HepG2 (cell line): Measurements from ENCODE around the gene PHTF2. TPM values are rescaled to one million over a fixed set of nuclear protein-coding genes. Genes with fewer than 3 reads are reported as not detected.

Experiments used
- ATAC-seq: fragments of 200-7000 bp; cut with Tn5 transposase; 3 replicates; pipeline ENCODE4 v1.9.1; 2020; ENCODE audit warnings: mild to moderate bottlenecking, moderate library complexity
- BruUV-seq: library from RNA; stranded (reverse); fragments of 400-500 nt; replicated peaks from 2 replicates; lab custom pipeline; 2021; lab: Mats Ljungman, UMichigan
- CTCF ChIA-PET: fragments of 300-600 bp; formaldehyde crosslinking; extraction: SDS; loops from one replicate; lab custom pipeline; 2021; ENCODE audit warnings: low total read pairs, inconsistent platforms, low intra/inter-chr PET ratio; lab: Yijun Ruan, JAX
- POLR2A ChIA-PET: fragments of 350-600 bp; sonication (Branson Sonifier 250); formaldehyde crosslinking; loops from one replicate; lab custom pipeline; 2020; ENCODE audit warnings: antibody characterized with exemption, inconsistent platforms; lab: Yijun Ruan, JAX
- DNase-seq: peaks from one replicate; pipeline ENCODE4 v3.0.0-alpha.2; 2015; ENCODE audit warnings: low spot score
- FAIRE-seq: peaks from 3 replicates; lab custom pipeline; 2011; peaks lifted over from hg19 to GRCh38; lab: Jason Lieb, UNC
- H2AFZ ChIP-seq: one replicate; pipeline ENCODE4 v1.6.1; 2011; ENCODE audit warnings: low read length, inconsistent platforms
- H3K27ac ChIP-seq: fragments of 300-600 bp; 3 replicates; pipeline ENCODE4 v1.8.0; 2011; ENCODE audit warnings: mixed run types, mild to moderate bottlenecking, mixed read lengths, low read length, inconsistent platforms; ENCODE audit not compliant: insufficient read depth; ENCODE audit errors: extremely low read length
- H3K27me3 ChIP-seq, 2 experiments: fragments of 200-600 bp in 1 of 2; 2 replicates in 1 of 2; 3 replicates in 1 of 2; pipeline versions ENCODE4 v1.6.0 to v1.8.0; 2011; ENCODE audit warnings: low read length in 2 of 2, mild to moderate bottlenecking in 2 of 2, moderate library complexity in 2 of 2, inconsistent platforms in 1 of 2; ENCODE audit not compliant: insufficient read depth in 2 of 2, control insufficient read depth in 1 of 2
- H3K36me3 ChIP-seq, 2 experiments: fragments of 200-600 bp in 1 of 2; replicated peaks in 1 of 2; 2 replicates in 1 of 2; 3 replicates in 1 of 2; pipeline versions ENCODE4 v1.5.1 to v1.8.0; 2011; ENCODE audit warnings: low read length in 2 of 2, inconsistent platforms in 1 of 2; ENCODE audit not compliant: insufficient read depth in 2 of 2, control insufficient read depth in 1 of 2
- H3K4me1 ChIP-seq: 2 replicates; pipeline ENCODE4 v1.5.1; 2012; ENCODE audit warnings: low read length, inconsistent platforms; ENCODE audit not compliant: insufficient read depth
- H3K4me2 ChIP-seq: 2 replicates; pipeline ENCODE4 v1.6.0; 2011; ENCODE audit warnings: low read depth, low read length, inconsistent platforms
- H3K4me3 ChIP-seq, 3 experiments: fragments of 200-600 bp in 1 of 3; sonication (generic), shearing (Covaris generic) in 1 of 3; replicated peaks in 1 of 3; 2 replicates each; pipeline ENCODE4 v1.5.1; 2011 to 2016; ENCODE audit warnings: low read length in 3 of 3, inconsistent platforms in 2 of 3, low read depth in 2 of 3, mild to moderate bottlenecking in 2 of 3, control low read depth in 1 of 3, mixed read lengths in 1 of 3; ENCODE audit not compliant: insufficient read depth in 1 of 3
- H3K79me2 ChIP-seq: one replicate; pipeline ENCODE4 v1.6.1; 2011; ENCODE audit warnings: low read length, inconsistent platforms; ENCODE audit not compliant: insufficient read depth
- H3K9ac ChIP-seq: 2 replicates; pipeline ENCODE4 v1.6.0; 2011; ENCODE audit warnings: mild to moderate bottlenecking, low read depth, low read length, inconsistent platforms; ENCODE audit not compliant: insufficient read depth
- H3K9me3 ChIP-seq: 2 replicates; pipeline ENCODE4 v1.5.1; 2012; ENCODE audit warnings: mild to moderate bottlenecking, low read length
- H4K20me1 ChIP-seq: 2 replicates; pipeline ENCODE4 v1.6.0; 2011; ENCODE audit warnings: inconsistent platforms, mild to moderate bottlenecking, low read length, moderate library complexity; ENCODE audit not compliant: insufficient read depth
- ATRX ChIP-seq: sonication (generic); formaldehyde crosslinking; IDR thresholded peaks from 2 replicates; pipeline ENCODE4 v1.4.0; 2020; ENCODE audit warnings: missing genetic modification reagents, borderline replicate concordance
- E2F5 ChIP-seq: sonication (generic); formaldehyde crosslinking; conservative IDR thresholded peaks from 2 replicates; pipeline ENCODE4 v1.4.0; 2020; ENCODE audit warnings: missing genetic modification reagents
- GABPA ChIP-seq, 2 experiments: IDR thresholded peaks; 2 replicates each; pipeline ENCODE4 v1.6.1; 2011 to 2016; ENCODE audit warnings: low read depth in 2 of 2, low read length in 1 of 2, missing biosample characterization in 1 of 2, missing genetic modification characterization in 1 of 2
- GFI1 ChIP-seq: sonication (generic); formaldehyde crosslinking; IDR thresholded peaks from 2 replicates; pipeline ENCODE4 v1.5.0; 2020; ENCODE audit warnings: missing genetic modification reagents, mild to moderate bottlenecking, borderline replicate concordance
- HDAC2 ChIP-seq: sonication (generic); formaldehyde crosslinking; IDR thresholded peaks from 2 replicates; pipeline ENCODE4 v1.4.0; 2020; ENCODE audit warnings: missing genetic modification reagents
- KDM2A ChIP-seq: sonication (generic); formaldehyde crosslinking; IDR thresholded peaks from 2 replicates; pipeline ENCODE4 v1.4.0; 2020; ENCODE audit warnings: low read depth, missing genetic modification reagents, borderline replicate concordance
- MZF1 ChIP-seq: sonication (generic); formaldehyde crosslinking; IDR thresholded peaks from 2 replicates; pipeline ENCODE4 v1.8.1; 2023; ENCODE audit warnings: mild to moderate bottlenecking, missing genetic modification reagents, borderline replicate concordance
- NFYB ChIP-seq: sonication (generic); formaldehyde crosslinking; IDR thresholded peaks from 2 replicates; pipeline ENCODE4 v1.4.0; 2020; ENCODE audit warnings: missing genetic modification reagents
- PCBP1 ChIP-seq: fragments of 200-400 bp; formaldehyde crosslinking; IDR thresholded peaks from 2 replicates; pipeline ENCODE4 v1.6.1; 2017; ENCODE audit warnings: mild to moderate bottlenecking, low read depth, low read length, borderline replicate concordance
- PTBP1 ChIP-seq: fragments of 200-400 bp; formaldehyde crosslinking; IDR thresholded peaks from 2 replicates; pipeline ENCODE4 v1.6.1; 2018; ENCODE audit warnings: low read length, low read depth; ENCODE audit not compliant: poor library complexity, severe bottlenecking
- RFXANK ChIP-seq: IDR thresholded peaks from 2 replicates; pipeline ENCODE4 v1.6.1; 2016
- TBX3 ChIP-seq: fragments of 450-650 bp; IDR thresholded peaks from 2 replicates; pipeline ENCODE4 v1.6.1; 2017; ENCODE audit warnings: antibody characterized with exemption, mild to moderate bottlenecking, inconsistent platforms, borderline replicate concordance
- ZBTB14 ChIP-seq: sonication (generic); formaldehyde crosslinking; IDR thresholded peaks from 2 replicates; pipeline ENCODE4 v1.4.0; 2020; ENCODE audit warnings: missing genetic modification reagents
- ZFP36 ChIP-seq: fragments of 150-350 bp; IDR thresholded peaks from 2 replicates; pipeline ENCODE4 v1.6.1; 2018; ENCODE audit warnings: borderline replicate concordance, low read length, low read depth; ENCODE audit not compliant: partially characterized antibody
- ZFY ChIP-seq: sonication (generic); formaldehyde crosslinking; IDR thresholded peaks from 2 replicates; pipeline ENCODE4 v1.4.0; 2020; ENCODE audit warnings: missing genetic modification reagents
- ZNF292 ChIP-seq: sonication (generic); formaldehyde crosslinking; IDR thresholded peaks from 2 replicates; pipeline ENCODE4 v1.8.1; 2022; ENCODE audit warnings: mild to moderate bottlenecking, low read depth, missing genetic modification reagents, borderline replicate concordance
- ZNF33A ChIP-seq: sonication (generic); formaldehyde crosslinking; IDR thresholded peaks from 2 replicates; pipeline ENCODE4 v1.5.1; 2020; ENCODE audit warnings: missing genetic modification reagents, mild to moderate bottlenecking, moderate library complexity, borderline replicate concordance
- WGBS: methylation state at CpG from one replicate; pipeline ENCODE4 v1.1.6; 2017; ENCODE audit warnings: low lambda C conversion rate; 5-methylcytosine and 5-hydroxymethylcytosine counted together
- in situ Hi-C: cut with HindIII; loops from 2 replicates; pipeline ENCODE4 v1.10.0; 2017; ENCODE audit warnings: low pct_unique_long_range_greater_than_20kb; ENCODE audit not compliant: extremely low pct_ligation_motif_present
- intact Hi-C: fragments of 100-400 bp; cut with micrococcal nuclease; formaldehyde crosslinking; loops from one replicate; pipeline ENCODE4 v1.10.0; 2022; ENCODE audit not compliant: unreplicated experiment
- polyA plus RNA-seq, 8 experiments: library from polyadenylated mRNA; depleted of rRNA in 3 of 8; stranded (reverse) in 7 of 8; unstranded in 1 of 8; fragments of >200 nt; fragmentation: Illumina TruSeq in 4 of 8; extraction: Trizol in 4 of 8; gene quantifications; 2 replicates each; pipeline versions ENCODE4 v1.2.1 to v1.2.3, GENCODE V29; 2011 to 2016; ENCODE audit warnings: low read depth in 4 of 8, missing spikeins in 1 of 8, mixed read lengths in 1 of 8; ENCODE audit not compliant: insufficient read depth in 1 of 8
- total RNA-seq, 5 experiments: library from RNA; depleted of rRNA; stranded (reverse); fragments of >200 nt; fragmentation: Illumina TruSeq; extraction: Trizol; gene quantifications; 2 replicates each; pipeline ENCODE4 v1.2.3, GENCODE V29; 2016; ENCODE audit warnings: low read depth in 1 of 5

The PHTF2 gene
- total and polyA plus RNA-seq, 2 of the 13 experiments (the other 11 are each of a cell fraction or from before 2014, with no cell fraction given) = 7.4 to 10.2 TPM

GRCh38 chr7:77888998-77889397 is 90.4 kb downstream of the PHTF2 start:
- CTCF ChIA-PET = no interaction called here
- in situ Hi-C loops = no loop called here
- TF ChIP-seq PTBP1 (no peak), ZNF33A (CRISPR knock-in tag) (no peak), E2F5 (CRISPR knock-in tag) (no peak), ZNF292 (no peak), KDM2A (CRISPR knock-in tag) (no peak)
- TF ChIP-seq, all 625 proteins: peak for 0
- no peaks in the 10 kb centered on the region for H3K36me3 ChIP-seq
- H2AFZ ChIP-seq = no peak overlapping the region
- POLR2A ChIA-PET = no interaction called here
- intact Hi-C loops = no loop called here
- H3K79me2 ChIP-seq = no peaks in the 10 kb centered on the region
- H3K9me3 ChIP-seq = no peaks in the 10 kb centered on the region
- FAIRE-seq = no peak
- no peak overlapping the region for H3K9ac ChIP-seq
- no peaks in the 10 kb centered on the region for H3K4me1 ChIP-seq
- no peaks in the 10 kb centered on the region for H4K20me1 ChIP-seq
- BruUV-seq = no TSS peak
- no peak overlapping the region for H3K4me2 ChIP-seq
- 93% methylated on average over 1 of the region's 1 CpG for WGBS
- H3K27ac ChIP-seq = no peak overlapping the region
- no peak for ATAC-seq
- H3K27me3 ChIP-seq = no peaks in the 10 kb centered on the region
- H3K4me3 ChIP-seq = no peak overlapping the region
- no peak for DNase-seq

- Histone ChIP-seq H3K27ac (no peak overlapping the region), H2AFZ (no peak overlapping the region), H3K9me3 (no peaks in the 10 kb centered on the region), H3K79me2 (no peaks in the 10 kb centered on the region), H3K27me3 (no peaks in the 10 kb centered on the region), H3K4me3 (no peak overlapping the region), H4K20me1 (no peaks in the 10 kb centered on the region), H3K9ac (no peak overlapping the region), H3K4me2 (no peak overlapping the region), H3K36me3 (no peaks in the 10 kb centered on the region), H3K4me1 (no peaks in the 10 kb centered on the region)
- intact Hi-C loops = loop anchor here (10.0 kb wide), 1 partner anchor 239 kb away; no protein-coding TSS in a partner anchor
- WGBS = 94% methylated on average over 3 of the region's 3 CpGs
- no peak for FAIRE-seq
- DNase-seq = no peak
- no TSS peak for BruUV-seq
- no peak for ATAC-seq
- in situ Hi-C loops = no loop called here
- TF ChIP-seq GFI1 (CRISPR knock-in tag) (no peak), ZFP36 (no peak), HDAC2 (CRISPR knock-in tag) (no peak), ATRX (CRISPR knock-in tag) (no peak), MZF1 (CRISPR knock-in tag) (no peak), ZBTB14 (CRISPR knock-in tag) (no peak), NFYB (CRISPR knock-in tag) (no peak), PCBP1 (no peak), ZFY (CRISPR knock-in tag) (no peak), RFXANK (CRISPR knock-in tag) (no peak), TBX3 (no peak), GABPA (IDR thresholded peaks at IDR 0.05; ENCODE audit: low read depth, low read length) (no peak), GABPA (CRISPR knock-in tag; IDR thresholded peaks at IDR 0.05; ENCODE audit: low read depth) (no peak)
- POLR2A ChIA-PET = no interaction called here
- CTCF ChIA-PET = no interaction called here
These were observed 95.2 kb downstream of the PHTF2 start for GRCh38 chr7:77893813-77894212.
